ENCODE data around the gene ANG. TPM values are rescaled to one million over a fixed set of nuclear protein-coding genes. Genes with fewer than 3 reads are reported as not detected.
"Not testable (repeated sequence)": the region's sequence is repeated elsewhere in the genome, so short reads cannot be mapped to it uniquely, and the experiment has no call there.

ANG gene
- total and polyA plus RNA-seq, 12 donors = 0.78 to 12.0 (median 3.6) TPM

DNA sequence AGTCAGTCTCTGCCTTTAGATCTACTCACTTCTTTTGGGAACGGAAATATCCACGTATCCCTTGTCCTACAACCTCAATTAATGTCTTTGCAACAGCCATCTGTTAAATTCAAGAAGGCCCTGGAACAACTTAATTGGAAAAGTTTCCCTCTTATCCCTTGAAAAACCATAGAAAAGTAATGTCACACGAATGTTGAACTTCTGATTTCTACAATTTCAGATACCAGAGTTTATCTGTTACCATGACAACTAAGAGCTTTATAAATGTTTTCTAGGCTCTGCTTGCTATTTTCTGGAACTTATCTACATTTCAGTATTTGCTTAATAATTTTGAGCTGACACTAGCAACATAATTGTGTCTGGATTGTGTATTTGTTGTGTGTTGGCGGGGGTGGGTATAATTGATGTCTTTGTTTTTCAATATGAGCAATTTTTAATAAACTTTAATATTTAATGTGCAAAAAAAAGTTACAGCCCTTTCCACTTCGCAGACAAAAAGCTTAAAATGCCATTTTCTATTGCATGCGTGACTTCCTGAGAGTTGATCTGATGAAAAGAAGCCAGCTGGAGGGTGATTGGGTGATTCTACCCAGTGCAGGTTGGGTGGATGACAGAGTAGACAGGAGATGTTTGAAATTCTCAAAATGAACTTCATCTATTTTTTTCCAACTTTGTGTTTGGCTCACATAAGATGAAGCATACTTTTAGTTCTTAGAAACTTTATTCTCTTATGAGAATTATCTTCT lies 45.3 kb downstream of the ANG start:
- H3K4me3 ChIP-seq = no peak overlapping the region
- TF ChIP-seq CTCF (IDR thresholded peaks at IDR 0.05) (no peak), POLR2A (IDR thresholded peaks at IDR 0.05) (no peak)
- no peaks in the 10 kb centered on the region for H3K9me3 ChIP-seq (replicated peaks in 1 of 3)
- no peak for DNase-seq
- H3K27ac ChIP-seq = no peak overlapping the region
- no peaks in the 10 kb centered on the region for H3K27me3 ChIP-seq
- intact Hi-C loops (cut with DNase I) = no loop called here
- H3K4me1 ChIP-seq (replicated peaks in 1 of 2) = no peaks in the 10 kb centered on the region
- 56 to 69% (median 65%) methylated on average over 6 of the region's 6 CpGs for WGBS, 4 donors
- H3K36me3 ChIP-seq (replicated peaks in 1 of 2) = no peaks in the 10 kb centered on the region

DNA sequence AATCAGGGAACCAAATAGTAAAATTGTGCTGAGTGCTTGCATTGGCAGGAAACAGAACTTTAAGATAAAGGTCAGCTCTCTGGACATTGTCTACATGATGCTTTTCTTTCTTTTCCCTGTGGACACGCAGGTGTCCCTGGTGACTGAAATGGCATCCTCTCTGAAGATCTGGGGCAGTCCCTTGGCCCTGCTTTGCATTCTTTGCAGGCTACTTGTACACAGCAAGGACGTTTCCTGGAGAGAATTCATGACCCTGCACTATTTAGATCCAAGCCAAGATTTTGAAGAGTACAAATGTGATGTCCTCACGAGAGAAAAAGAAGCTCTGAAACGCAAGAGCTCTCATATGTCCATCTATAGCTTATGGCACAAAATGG lies 45.9 kb downstream of the ANG start:
- intact Hi-C loops (cut with DNase I) = no loop called here
- Histone ChIP-seq H3K36me3 (replicated peaks in 1 of 2) (no peaks in the 10 kb centered on the region), H3K27me3 (no peaks in the 10 kb centered on the region), H3K4me3 (no peak overlapping the region), H3K4me1 (replicated peaks in 1 of 2) (no peaks in the 10 kb centered on the region), H3K27ac (no peak overlapping the region), H3K9me3 (replicated peaks in 1 of 3) (no peaks in the 10 kb centered on the region)
- DNase-seq = no peak
- TF ChIP-seq POLR2A (IDR thresholded peaks at IDR 0.05) = no peak
- TF ChIP-seq CTCF (IDR thresholded peaks at IDR 0.05) = no peak
- 19 to 24% (median 22%) methylated on average over 4 of the region's 4 CpGs for WGBS, 4 donors

GRCh38 chr14:20738292-20738691 lies 49.7 kb downstream of the ANG start:
- intact Hi-C loops (cut with DNase I); H3K36me3 ChIP-seq (replicated peaks in 1 of 2); H3K4me3 ChIP-seq; DNase-seq; H3K4me1 ChIP-seq (replicated peaks in 1 of 2); H3K9me3 ChIP-seq (replicated peaks in 1 of 3); H3K27ac ChIP-seq; H3K27me3 ChIP-seq: not testable (repeated sequence)
- 81 to 93% (median 91%) methylated on average over 7 of the region's 7 CpGs for WGBS, 4 donors

DNA sequence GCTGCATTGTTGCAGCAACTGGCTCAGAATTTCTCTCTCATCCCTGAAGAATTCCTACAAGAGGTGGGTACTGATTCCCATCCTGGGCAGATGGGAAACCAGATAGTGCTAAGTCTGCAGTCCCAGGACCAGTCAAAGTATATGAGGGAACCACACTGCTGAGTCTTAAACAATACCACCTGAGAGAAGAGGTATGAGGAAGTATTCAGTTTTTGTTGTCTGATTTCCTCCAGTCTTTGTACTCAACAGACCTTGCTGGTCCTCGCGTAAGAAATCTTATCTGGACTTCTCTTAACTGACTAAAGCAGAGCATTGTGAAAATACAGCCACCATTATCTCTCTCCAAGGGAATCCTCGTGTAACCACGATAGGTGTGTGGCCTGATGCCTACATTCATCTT lies 53.6 kb downstream of the ANG start:
- no peaks in the 10 kb centered on the region for H3K4me1 ChIP-seq (replicated peaks in 1 of 2)
- WGBS, 4 donors = 80 to 86% (median 84%) methylated on average over 4 of the region's 4 CpGs
- H3K27me3 ChIP-seq = no peaks in the 10 kb centered on the region
- no peak overlapping the region for H3K4me3 ChIP-seq
- no peak for DNase-seq
- no peak overlapping the region for H3K27ac ChIP-seq
- no peak for TF ChIP-seq CTCF (IDR thresholded peaks at IDR 0.05)
- TF ChIP-seq POLR2A (IDR thresholded peaks at IDR 0.05) = no peak
- intact Hi-C loops (cut with DNase I) = no loop called here
- no peaks in the 10 kb centered on the region for H3K9me3 ChIP-seq (replicated peaks in 1 of 3)
- no peaks in the 10 kb centered on the region for H3K36me3 ChIP-seq (replicated peaks in 1 of 2)

GRCh38 chr14:20743556-20743955 lies 55.0 kb downstream of the ANG start:
- H3K4me1 ChIP-seq (replicated peaks in 1 of 2) = no peaks in the 10 kb centered on the region
- no peak for DNase-seq
- 70 to 84% (median 77%) methylated on average over 2 of the region's 2 CpGs for WGBS, 4 donors
- no peaks in the 10 kb centered on the region for H3K36me3 ChIP-seq (replicated peaks in 1 of 2)
- no peaks in the 10 kb centered on the region for H3K27me3 ChIP-seq
- TF ChIP-seq POLR2A (IDR thresholded peaks at IDR 0.05) (no peak), CTCF (IDR thresholded peaks at IDR 0.05) (no peak)
- intact Hi-C loops (cut with DNase I) = no loop called here
- H3K9me3 ChIP-seq (replicated peaks in 1 of 3) = no peaks in the 10 kb centered on the region
- H3K4me3 ChIP-seq = no peak overlapping the region
- no peak overlapping the region for H3K27ac ChIP-seq

Measured in adrenal gland (tissue), 12 donors.